Renal cortical epithelial cell (primary cell): ENCODE results near the gene CACFD1. TPM values are rescaled to one million over a fixed set of nuclear protein-coding genes. Genes with fewer than 3 reads are reported as not detected.
A peak's percentile ranks its signal among the peaks of the same experiment; 100 is the strongest.
"Not testable (repeated sequence)": the region's sequence is repeated elsewhere in the genome, so short reads cannot be mapped to it uniquely, and the experiment has no call there.

Experiments used
- DNase-seq: peaks from one replicate; pipeline ENCODE4 v3.0.0-alpha.2; 2011; ENCODE audit warnings: low read depth
- total RNA-seq: library from RNA; depleted of rRNA; stranded (reverse); fragments of >200 nt; gene quantifications from 2 replicates; pipeline ENCODE4 v1.2.3, GENCODE V29; 2014

Gene CACFD1
- total RNA-seq, 1 donor from 2014 or later = 22.0 TPM

GRCh38 chr9:133440874-133441273, 18.9 kb upstream of the CACFD1 start:
- no peak for DNase-seq

GRCh38 chr9:133441571-133441970, 18.2 kb upstream of the CACFD1 start:
- no peak for DNase-seq

DNA sequence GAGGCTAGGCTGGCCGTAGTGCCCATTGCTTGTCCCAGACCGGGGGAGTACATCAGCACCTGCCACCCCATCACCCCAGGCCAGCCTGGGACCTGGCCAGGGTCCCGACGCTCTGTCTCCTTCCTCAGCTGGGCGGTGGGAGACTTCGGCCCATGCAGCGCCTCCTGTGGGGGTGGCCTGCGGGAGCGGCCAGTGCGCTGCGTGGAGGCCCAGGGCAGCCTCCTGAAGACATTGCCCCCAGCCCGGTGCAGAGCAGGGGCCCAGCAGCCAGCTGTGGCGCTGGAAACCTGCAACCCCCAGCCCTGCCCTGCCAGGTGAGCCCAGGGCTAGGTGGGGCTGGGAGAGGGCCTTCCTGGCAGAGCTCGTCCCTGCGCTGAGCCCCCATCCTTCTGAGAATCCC, 16.5 kb upstream of the CACFD1 start:
- DNase-seq = no peak

- DNase-seq = no peak
Observed at GRCh38 chr9:133443982-133444381, 15.8 kb upstream of the CACFD1 start.

GRCh38 chr9:133445293-133445969, 14.3 kb upstream of the CACFD1 start:
- DNase-seq = no peak

DNA sequence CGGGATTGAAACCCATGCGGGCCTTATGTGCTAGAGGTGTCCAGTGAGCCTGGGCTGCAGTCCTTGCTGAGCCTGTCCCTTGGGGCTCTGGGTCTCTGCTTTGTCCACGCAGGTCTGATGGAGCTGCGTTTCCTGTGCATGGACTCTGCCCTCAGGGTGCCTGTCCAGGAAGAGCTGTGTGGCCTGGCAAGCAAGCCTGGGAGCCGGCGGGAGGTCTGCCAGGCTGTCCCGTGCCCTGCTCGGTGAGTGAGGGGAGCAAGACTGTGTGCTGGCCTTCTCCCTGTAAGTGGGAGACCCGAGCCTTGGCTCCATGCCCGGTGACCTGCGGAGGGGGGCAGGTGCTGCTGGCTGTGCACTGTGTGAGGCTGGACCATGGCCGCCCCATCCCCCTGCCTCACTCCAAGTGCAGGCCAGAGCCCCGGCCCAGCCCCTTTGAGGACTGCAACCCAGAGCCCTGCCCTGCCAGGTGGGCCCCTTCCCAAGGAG, 11.2 kb upstream of the CACFD1 start:
- DNase-seq = no peak

GRCh38 chr9:133449760-133450159, 10.0 kb upstream of the CACFD1 start:
- DNase-seq = peak; percentile 59

DNA sequence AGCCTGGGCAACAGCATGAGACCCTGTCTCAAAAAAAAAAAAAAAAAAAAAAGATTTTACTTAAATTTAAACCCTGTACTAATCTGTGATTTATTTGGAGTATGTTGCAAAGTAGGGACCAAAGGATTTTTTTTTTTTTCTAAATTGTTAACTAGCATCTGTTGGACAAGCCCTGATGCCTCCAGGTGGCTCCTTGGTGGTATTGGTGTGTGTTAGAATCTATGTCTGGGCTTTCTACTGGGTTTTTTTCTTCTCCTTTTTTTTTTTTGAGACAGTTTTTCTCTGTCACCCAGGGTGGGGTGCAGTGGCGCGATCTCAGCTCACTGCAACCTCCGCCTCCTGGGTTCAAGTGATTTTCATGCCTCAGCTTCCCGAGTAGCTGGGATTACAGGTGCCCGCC, 7.9 kb upstream of the CACFD1 start:
- DNase-seq = not testable (repeated sequence)

DNA sequence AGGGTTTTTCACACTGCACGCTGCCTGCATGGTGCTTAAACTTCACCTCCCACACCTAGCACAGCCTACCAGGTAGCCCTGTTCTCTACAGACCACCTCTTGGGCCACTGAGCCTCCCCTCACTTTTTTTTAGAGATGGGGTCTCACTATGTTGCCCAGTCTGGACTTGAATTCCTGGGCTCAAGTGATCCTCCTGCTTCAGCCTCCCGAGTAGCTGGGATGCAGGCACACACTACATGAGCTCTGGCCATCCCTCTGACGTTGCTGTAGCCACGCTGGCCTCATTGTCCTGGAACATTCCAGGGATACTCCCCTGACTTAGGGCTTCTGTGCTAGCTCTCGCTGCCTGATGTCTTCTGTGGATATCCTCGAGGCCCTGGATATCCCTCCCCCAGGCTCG, 7.2 kb upstream of the CACFD1 start:
- DNase-seq = no peak

- DNase-seq = no peak
Observed at GRCh38 chr9:133453651-133454050, 6.1 kb upstream of the CACFD1 start.

DNA sequence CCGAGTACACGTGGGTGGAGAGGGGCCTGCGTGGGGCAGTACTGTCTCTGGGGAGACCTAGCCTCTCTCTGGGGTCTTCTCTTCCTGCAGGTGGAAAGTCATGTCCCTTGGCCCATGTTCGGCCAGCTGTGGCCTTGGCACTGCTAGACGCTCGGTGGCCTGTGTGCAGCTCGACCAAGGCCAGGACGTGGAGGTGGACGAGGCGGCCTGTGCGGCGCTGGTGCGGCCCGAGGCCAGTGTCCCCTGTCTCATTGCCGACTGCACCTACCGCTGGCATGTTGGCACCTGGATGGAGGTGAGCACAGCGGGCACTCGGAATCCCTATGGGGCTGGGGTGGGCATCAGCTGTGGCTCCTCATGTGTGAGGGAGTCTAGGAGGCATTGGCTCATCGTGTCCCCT, 5.5 kb upstream of the CACFD1 start:
- no peak for DNase-seq

GRCh38 chr9:133454943-133455673, 4.7 kb upstream of the CACFD1 start:
- no peak for DNase-seq

GRCh38 chr9:133455936-133456335, 3.8 kb upstream of the CACFD1 start:
- DNase-seq = no peak

- no peak for DNase-seq
Observed at GRCh38 chr9:133456409-133456808, 3.4 kb upstream of the CACFD1 start.

DNA sequence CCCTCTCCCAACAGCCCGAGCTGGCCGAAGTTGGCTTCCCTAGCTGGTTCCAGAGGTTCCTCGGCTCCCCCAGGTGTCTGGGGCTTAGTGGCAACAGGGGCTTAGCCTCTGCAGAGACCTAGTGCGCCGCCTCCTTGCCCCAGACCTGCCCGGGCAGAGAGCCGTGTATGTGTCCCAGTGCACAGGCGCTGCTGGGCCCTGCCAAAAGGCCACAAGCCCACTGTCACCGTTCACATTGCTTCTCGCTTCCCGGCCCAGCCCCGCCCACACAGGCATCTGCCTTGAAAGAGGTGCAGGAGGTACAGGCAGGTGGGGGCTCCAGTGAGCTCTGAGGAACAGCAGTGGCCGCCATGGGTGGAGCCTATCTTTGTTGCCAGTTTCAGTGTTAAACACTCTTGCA, 2.5 kb upstream of the CACFD1 start:
- no peak for DNase-seq

GRCh38 chr9:133457748-133458147, 2.0 kb upstream of the CACFD1 start:
- no peak for DNase-seq

DNA sequence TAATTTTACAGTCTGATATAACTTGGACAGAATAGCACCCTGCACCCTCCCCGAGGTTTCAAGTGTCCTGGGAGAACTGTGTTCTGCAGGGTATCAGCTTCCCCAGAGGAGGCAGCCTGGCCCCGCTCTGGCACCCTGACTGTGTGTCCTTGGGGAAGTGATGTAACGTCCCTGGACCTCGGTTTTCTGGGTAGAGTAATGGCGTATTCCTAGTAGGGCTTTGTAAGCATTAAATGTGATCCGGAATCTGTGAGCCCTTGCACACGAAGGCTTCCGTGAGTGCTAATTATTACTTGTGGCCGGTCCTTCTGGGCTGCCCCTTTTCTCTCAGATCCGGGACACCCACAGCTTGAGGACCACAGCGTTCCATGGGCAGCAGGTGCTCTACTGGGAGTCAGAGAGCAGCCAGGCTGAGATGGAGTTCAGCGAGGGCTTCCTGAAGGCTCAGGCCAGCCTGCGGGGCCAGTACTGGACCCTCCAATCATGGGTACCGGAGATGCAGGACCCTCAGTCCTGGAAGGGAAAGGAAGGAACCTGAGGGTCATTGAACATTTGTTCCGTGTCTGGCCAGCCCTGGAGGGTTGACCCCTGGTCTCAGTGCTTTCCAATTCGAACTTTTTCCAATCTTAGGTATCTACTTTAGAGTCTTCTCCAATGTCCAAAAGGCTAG, 1.0 kb upstream of the CACFD1 start:
- no peak for DNase-seq

GRCh38 chr9:133460405-133461175, 812 bp downstream of the CACFD1 start:
- DNase-seq = peak; percentile 61

GRCh38 chr9:133461975-133462374, 2.2 kb downstream of the CACFD1 start:
- no peak for DNase-seq

DNA sequence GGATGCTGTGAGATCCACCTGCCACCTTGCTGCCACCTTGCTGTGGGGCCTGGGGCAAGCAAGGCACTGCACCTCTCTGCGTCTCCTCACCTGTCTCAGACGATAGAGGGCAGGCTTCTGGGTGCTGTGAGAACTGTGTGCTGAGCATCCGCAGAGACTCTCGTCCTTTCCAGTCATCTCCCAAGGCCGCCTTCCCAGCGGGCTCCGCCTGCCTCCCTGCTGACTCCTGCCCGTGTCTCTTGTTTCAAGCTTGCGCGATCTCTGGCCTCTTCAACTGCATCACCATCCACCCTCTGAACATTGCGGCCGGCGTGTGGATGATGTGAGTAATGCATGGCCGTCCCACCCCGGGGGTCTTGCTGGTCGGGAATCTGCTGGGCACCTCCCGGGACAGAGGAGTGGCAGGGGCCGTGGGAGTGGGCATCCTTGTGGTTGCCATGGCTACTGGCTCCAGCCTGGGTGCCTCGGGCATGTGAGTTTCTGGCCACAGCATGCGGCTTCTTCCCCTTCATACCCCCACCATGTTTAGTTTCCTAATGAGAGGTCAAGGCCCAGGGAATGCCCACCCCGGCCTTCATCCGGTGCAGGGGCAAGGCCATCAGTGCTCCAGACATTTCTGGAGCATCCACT, 3.6 kb downstream of the CACFD1 start:
- no peak for DNase-seq

- DNase-seq = no peak
Observed at GRCh38 chr9:133463864-133464615, 4.3 kb downstream of the CACFD1 start.
